ENCODE data around the gene STAU1. TPM values are rescaled to one million over a fixed set of nuclear protein-coding genes. Genes with fewer than 3 reads are reported as not detected.

Gene STAU1
- total and polyA plus RNA-seq, 2 of the 13 experiments (the other 11 are each of a cell fraction or from before 2014, with no cell fraction given), result 119 to 133 TPM

- no peak for TF ChIP-seq ZNF562 (CRISPR knock-in tag; IDR thresholded peaks at IDR 0.05; ENCODE audit: borderline replicate concordance)
- TF ChIP-seq SMAD9 (CRISPR knock-in tag; IDR thresholded peaks at IDR 0.05), result no peak
- peak; percentile 31; the same call in 1 of the 2 replicates for TF ChIP-seq ZNF687 (CRISPR knock-in tag; IDR thresholded peaks at IDR 0.05)
- TF ChIP-seq, protein P1, sequence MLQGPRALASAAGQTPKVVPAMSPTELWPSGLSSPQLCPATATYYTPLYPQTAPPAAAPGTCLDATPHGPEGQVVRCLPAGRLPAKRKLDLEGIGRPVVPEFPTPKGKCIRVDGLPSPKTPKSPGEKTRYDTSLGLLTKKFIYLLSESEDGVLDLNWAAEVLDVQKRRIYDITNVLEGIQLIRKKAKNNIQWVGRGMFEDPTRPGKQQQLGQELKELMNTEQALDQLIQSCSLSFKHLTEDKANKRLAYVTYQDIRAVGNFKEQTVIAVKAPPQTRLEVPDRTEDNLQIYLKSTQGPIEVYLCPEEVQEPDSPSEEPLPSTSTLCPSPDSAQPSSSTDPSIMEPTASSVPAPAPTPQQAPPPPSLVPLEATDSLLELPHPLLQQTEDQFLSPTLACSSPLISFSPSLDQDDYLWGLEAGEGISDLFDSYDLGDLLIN (CRISPR knock-in tag; IDR thresholded peaks at IDR 0.05; ENCODE audit: borderline replicate concordance), result no peak
- TF ChIP-seq POLR2A (IDR thresholded peaks at IDR 0.05; ENCODE audit: insufficient read depth in 1 of 2, low read depth in 2 of 2, low read length in 2 of 2), result peak in 1 of 2 experiments; percentile 36; a peak in 1 of 4 replicates
- TF ChIP-seq HNF4A (CRISPR knock-in tag; IDR thresholded peaks at IDR 0.05), result no peak
- TF ChIP-seq FOXJ3 (CRISPR knock-in tag; IDR thresholded peaks at IDR 0.05; ENCODE audit: borderline replicate concordance), result no peak
- 0 out of 2 replicates have a peak, but pooled peaks have one; percentile 34 for TF ChIP-seq KDM5B (CRISPR knock-in tag; IDR thresholded peaks at IDR 0.05; ENCODE audit: borderline replicate concordance)
- TF ChIP-seq BHLHE40 (IDR thresholded peaks at IDR 0.05; ENCODE audit: low read length), result no peak
- no peak for TF ChIP-seq EEA1 (CRISPR knock-in tag; IDR thresholded peaks at IDR 0.05; ENCODE audit: borderline replicate concordance)
- TF ChIP-seq ZNF616 (CRISPR knock-in tag; IDR thresholded peaks at IDR 0.05; ENCODE audit: low read depth), result no peak
- TF ChIP-seq ZNF850 (CRISPR knock-in tag; conservative IDR thresholded peaks at IDR 0.05), result no peak
- peak; percentile 79 for TF ChIP-seq RBM22 (optimal IDR thresholded peaks at IDR 0.05; ENCODE audit: low read length)
- no peak for TF ChIP-seq HOXA5 (CRISPR knock-in tag; IDR thresholded peaks at IDR 0.05)
- TF ChIP-seq ZNF839 (CRISPR knock-in tag; IDR thresholded peaks at IDR 0.05; ENCODE audit: borderline replicate concordance), result no peak
- TF ChIP-seq MAF1 (CRISPR knock-in tag; IDR thresholded peaks at IDR 0.05; ENCODE audit: borderline replicate concordance), result no peak
- peak; percentile 76 for TF ChIP-seq AGO2 (optimal IDR thresholded peaks at IDR 0.05; ENCODE audit: low read depth, low read length)
- no peak for TF ChIP-seq ZNF672 (CRISPR knock-in tag; IDR thresholded peaks at IDR 0.05)
- TF ChIP-seq ZNF619 (CRISPR knock-in tag; IDR thresholded peaks at IDR 0.05), result no peak
Observed at GRCh38 chr20:49103019-49103418, 85.1 kb downstream of the STAU1 start (continued).
